SK-N-SH treated with all-trans-retinoic acid at 6 μM for 48 hours (cell line): ENCODE measurements around the gene EDAR.

ENCODE experiments used
- ATAC-seq: fragments of 200-7000 bp; cut with Tn5 transposase; 3 replicates; pipeline ENCODE4 v1.9.1; 2020; ENCODE audit warnings: mild to moderate bottlenecking, moderate library complexity
- ARNTL ChIP-seq: fragments of 450-650 bp; formaldehyde crosslinking; IDR thresholded peaks from 2 replicates; pipeline ENCODE4 v1.5.0; 2020; ENCODE audit warnings: low read depth, mild to moderate bottlenecking, moderate library complexity, borderline replicate concordance
- BACH2 ChIP-seq: fragments of 250-450 bp; sonication (Bioruptor Pico); IDR thresholded peaks from 2 replicates; pipeline ENCODE4 v1.9.0; 2021; ENCODE audit warnings: mild to moderate bottlenecking, borderline replicate concordance
- CREB5 ChIP-seq: fragments of 250-450 bp; sonication (Bioruptor Pico); IDR thresholded peaks from 2 replicates; pipeline ENCODE4 v1.5.1; 2020; ENCODE audit warnings: low read depth, mild to moderate bottlenecking, moderate library complexity
- CSDC2 ChIP-seq: fragments of 250-450 bp; sonication (Bioruptor Pico); IDR thresholded peaks from 2 replicates; pipeline ENCODE4 v1.5.0; 2020; ENCODE audit warnings: mild to moderate bottlenecking, moderate library complexity
- GLIS3 ChIP-seq: fragments of 250-450 bp; sonication (Bioruptor Pico); IDR thresholded peaks from 2 replicates; pipeline ENCODE4 v1.5.0; 2020; ENCODE audit warnings: mild to moderate bottlenecking, moderate library complexity
- ISL1 ChIP-seq: fragments of 250-450 bp; sonication (Bioruptor Pico); IDR thresholded peaks from 2 replicates; pipeline ENCODE4 v2.1.2; 2022; ENCODE audit warnings: mild to moderate bottlenecking, moderate library complexity
- OSR1 ChIP-seq: fragments of 250-450 bp; sonication (Bioruptor Pico); IDR thresholded peaks from 2 replicates; pipeline ENCODE4 v1.8.0; 2022; ENCODE audit warnings: moderate library complexity, mild to moderate bottlenecking, inconsistent platforms
- PATZ1 ChIP-seq: fragments of 250-450 bp; sonication (Bioruptor Pico); IDR thresholded peaks from 2 replicates; pipeline ENCODE4 v1.8.0; 2020; ENCODE audit warnings: mild to moderate bottlenecking, moderate library complexity, borderline replicate concordance
- POU6F1 ChIP-seq: fragments of 250-450 bp; sonication (Bioruptor Pico); IDR thresholded peaks from 2 replicates; pipeline ENCODE4 v1.8.0; 2021; ENCODE audit warnings: low read depth, mild to moderate bottlenecking, moderate library complexity, borderline replicate concordance
- PPARA ChIP-seq: fragments of 250-450 bp; sonication (Bioruptor Pico); IDR thresholded peaks from 2 replicates; pipeline ENCODE4 v1.5.0; 2020; ENCODE audit warnings: mild to moderate bottlenecking, borderline replicate concordance
- RARB ChIP-seq: fragments of 250-450 bp; sonication (Bioruptor Pico); IDR thresholded peaks from 2 replicates; pipeline ENCODE4 v1.8.0; 2021; ENCODE audit warnings: mild to moderate bottlenecking, moderate library complexity
- SNAI2 ChIP-seq: fragments of 250-450 bp; sonication (Bioruptor Pico); IDR thresholded peaks from 2 replicates; pipeline ENCODE4 v1.5.0; 2020; ENCODE audit warnings: mild to moderate bottlenecking, moderate library complexity
- TCF4 ChIP-seq: fragments of 250-450 bp; sonication (Bioruptor Pico); IDR thresholded peaks from 2 replicates; pipeline ENCODE4 v1.8.0; 2021; ENCODE audit warnings: mild to moderate bottlenecking, moderate library complexity, borderline replicate concordance
- TOX ChIP-seq: fragments of 250-450 bp; sonication (Bioruptor Pico); IDR thresholded peaks from 2 replicates; pipeline ENCODE4 v1.8.0; 2021; ENCODE audit warnings: mild to moderate bottlenecking, moderate library complexity, borderline replicate concordance
- ZC3H10 ChIP-seq: fragments of 250-450 bp; sonication (Bioruptor Pico); IDR thresholded peaks from 2 replicates; pipeline ENCODE4 v1.5.1; 2021; ENCODE audit warnings: mild to moderate bottlenecking, moderate library complexity
- ZFP3 ChIP-seq: fragments of 250-450 bp; sonication (Bioruptor Pico); IDR thresholded peaks from 2 replicates; pipeline ENCODE4 v1.5.0; 2020; ENCODE audit warnings: mild to moderate bottlenecking, moderate library complexity
- ZFP30 ChIP-seq: fragments of 450-650 bp; formaldehyde crosslinking; IDR thresholded peaks from 2 replicates; pipeline ENCODE4 v1.5.0; 2022; ENCODE audit warnings: mild to moderate bottlenecking, moderate library complexity
- ZNF565 ChIP-seq: fragments of 450-650 bp; formaldehyde crosslinking; conservative IDR thresholded peaks from 2 replicates; pipeline ENCODE4 v1.5.0; 2020; ENCODE audit warnings: low read depth, mild to moderate bottlenecking, moderate library complexity
- ZNF70 ChIP-seq: fragments of 450-650 bp; formaldehyde crosslinking; IDR thresholded peaks from 2 replicates; pipeline ENCODE4 v1.5.0; 2020; ENCODE audit warnings: mild to moderate bottlenecking, moderate library complexity
- ZNF8 ChIP-seq: fragments of 450-650 bp; formaldehyde crosslinking; IDR thresholded peaks from 2 replicates; pipeline ENCODE4 v1.5.0; 2020; ENCODE audit warnings: mild to moderate bottlenecking, moderate library complexity
- TF ChIP-seq, protein P1 (sequence below): fragments of 250-450 bp; sonication (Bioruptor Pico); IDR thresholded peaks from 2 replicates; pipeline ENCODE4 v1.5.0; 2020; ENCODE audit warnings: mild to moderate bottlenecking, moderate library complexity

The EDAR gene

DNA sequence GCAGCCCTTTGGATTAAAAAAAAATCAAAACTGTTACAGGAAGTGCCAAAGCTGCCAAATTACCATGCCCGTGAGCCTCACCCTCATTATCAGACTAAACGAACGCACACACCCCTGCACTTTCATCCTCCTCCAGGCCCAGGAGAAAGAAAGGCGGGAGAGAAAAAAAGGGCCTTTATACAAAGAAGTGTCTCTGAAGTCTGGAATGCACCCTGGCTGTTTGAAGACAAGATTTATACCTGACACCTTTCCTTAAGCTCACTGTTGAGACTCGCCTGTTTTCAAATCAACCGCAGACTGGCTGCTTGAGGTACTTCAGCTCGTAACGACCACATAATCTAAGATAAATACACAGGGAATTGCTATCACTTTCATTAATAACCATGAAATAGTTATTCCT lies 31.0 kb downstream of the EDAR start:
- no peak for ATAC-seq
- TF ChIP-seq ZNF565 (no peak), ZNF70 (no peak), CSDC2 (CRISPR knock-in tag) (no peak), ZFP30 (CRISPR knock-in tag) (no peak), OSR1 (no peak), ZFP3 (no peak), CREB5 (no peak), PATZ1 (CRISPR knock-in tag) (no peak), SNAI2 (CRISPR knock-in tag) (no peak), ZC3H10 (CRISPR knock-in tag) (no peak), POU6F1 (no peak), ZNF8 (CRISPR knock-in tag) (no peak), TOX (no peak), GLIS3 (CRISPR knock-in tag) (no peak), ISL1 (CRISPR knock-in tag) (no peak), TCF4 (CRISPR knock-in tag) (no peak)
- TF ChIP-seq, all 23 proteins: peak for 0

DNA sequence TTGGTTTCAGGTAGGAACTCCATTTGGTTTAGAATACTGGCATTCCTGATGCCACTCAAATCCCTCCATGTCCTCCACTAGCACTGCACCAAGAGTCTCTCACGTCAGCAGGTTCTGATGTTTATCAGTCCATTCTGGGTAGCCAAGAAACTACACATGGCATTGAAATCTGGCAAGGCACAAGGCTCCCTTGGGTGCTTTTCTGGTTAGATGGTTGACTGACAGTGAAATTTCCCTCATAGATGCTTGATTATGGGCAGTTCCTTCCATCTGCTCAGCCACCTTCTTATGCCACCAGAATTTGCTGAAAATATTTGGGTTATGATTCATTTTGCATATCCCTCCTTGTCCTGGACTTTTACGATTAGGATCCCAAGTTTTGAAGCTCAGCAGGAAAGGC lies 32.6 kb downstream of the EDAR start:
- TF ChIP-seq, protein P1, sequence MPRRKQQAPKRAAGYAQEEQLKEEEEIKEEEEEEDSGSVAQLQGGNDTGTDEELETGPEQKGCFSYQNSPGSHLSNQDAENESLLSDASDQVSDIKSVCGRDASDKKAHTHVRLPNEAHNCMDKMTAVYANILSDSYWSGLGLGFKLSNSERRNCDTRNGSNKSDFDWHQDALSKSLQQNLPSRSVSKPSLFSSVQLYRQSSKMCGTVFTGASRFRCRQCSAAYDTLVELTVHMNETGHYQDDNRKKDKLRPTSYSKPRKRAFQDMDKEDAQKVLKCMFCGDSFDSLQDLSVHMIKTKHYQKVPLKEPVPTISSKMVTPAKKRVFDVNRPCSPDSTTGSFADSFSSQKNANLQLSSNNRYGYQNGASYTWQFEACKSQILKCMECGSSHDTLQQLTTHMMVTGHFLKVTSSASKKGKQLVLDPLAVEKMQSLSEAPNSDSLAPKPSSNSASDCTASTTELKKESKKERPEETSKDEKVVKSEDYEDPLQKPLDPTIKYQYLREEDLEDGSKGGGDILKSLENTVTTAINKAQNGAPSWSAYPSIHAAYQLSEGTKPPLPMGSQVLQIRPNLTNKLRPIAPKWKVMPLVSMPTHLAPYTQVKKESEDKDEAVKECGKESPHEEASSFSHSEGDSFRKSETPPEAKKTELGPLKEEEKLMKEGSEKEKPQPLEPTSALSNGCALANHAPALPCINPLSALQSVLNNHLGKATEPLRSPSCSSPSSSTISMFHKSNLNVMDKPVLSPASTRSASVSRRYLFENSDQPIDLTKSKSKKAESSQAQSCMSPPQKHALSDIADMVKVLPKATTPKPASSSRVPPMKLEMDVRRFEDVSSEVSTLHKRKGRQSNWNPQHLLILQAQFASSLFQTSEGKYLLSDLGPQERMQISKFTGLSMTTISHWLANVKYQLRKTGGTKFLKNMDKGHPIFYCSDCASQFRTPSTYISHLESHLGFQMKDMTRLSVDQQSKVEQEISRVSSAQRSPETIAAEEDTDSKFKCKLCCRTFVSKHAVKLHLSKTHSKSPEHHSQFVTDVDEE (CRISPR knock-in tag): no peak
- no peak for TF ChIP-seq RARB (CRISPR knock-in tag)
- TF ChIP-seq TCF4 (CRISPR knock-in tag): no peak
- no peak for TF ChIP-seq ZNF8 (CRISPR knock-in tag)
- no peak for TF ChIP-seq ISL1 (CRISPR knock-in tag)
- TF ChIP-seq OSR1: no peak
- TF ChIP-seq ZNF70: no peak
- TF ChIP-seq ARNTL (CRISPR knock-in tag): no peak
- no peak for TF ChIP-seq TOX
- no peak for TF ChIP-seq ZFP3
- no peak for TF ChIP-seq CREB5
- TF ChIP-seq PPARA (CRISPR knock-in tag): no peak
- TF ChIP-seq CSDC2 (CRISPR knock-in tag): no peak
- no peak for TF ChIP-seq BACH2 (CRISPR knock-in tag)
- no peak for TF ChIP-seq PATZ1 (CRISPR knock-in tag)
- ATAC-seq: no peak
